H1 (cell line): ENCODE measurements around the gene NUP210L.

Experiments used
- CEBPB ChIP-seq: IDR thresholded peaks from 2 replicates; pipeline ENCODE4 v1.6.1; 2012; ENCODE audit warnings: low read depth, low read length
- CREB1 ChIP-seq: IDR thresholded peaks from 2 replicates; pipeline ENCODE4 v1.6.1; 2012; ENCODE audit warnings: inconsistent platforms
- CTCF ChIP-seq, 3 experiments: IDR thresholded peaks; 1 replicate in 2 of 3; 2 replicates in 1 of 3; pipeline versions ENCODE4 v1.5.1 to v1.6.1; 2011; ENCODE audit warnings: low read length in 3 of 3, mild to moderate bottlenecking in 3 of 3, inconsistent platforms in 2 of 3, low read depth in 1 of 3, moderate library complexity in 1 of 3; ENCODE audit not compliant: insufficient read depth in 1 of 3; ENCODE audit errors: control extremely low read depth in 1 of 3
- POLR2AphosphoS5 ChIP-seq: IDR thresholded peaks from 2 replicates; pipeline ENCODE4 v1.6.1; 2011; ENCODE audit warnings: low read depth, low read length
- RAD21 ChIP-seq, 2 experiments: IDR thresholded peaks in 1 of 2; conservative IDR thresholded peaks in 1 of 2; 2 replicates each; pipeline ENCODE4 v1.6.1; 2011; ENCODE audit warnings: low read depth in 2 of 2, low read length in 2 of 2, improper control_type of control experiment in 1 of 2, inconsistent platforms in 1 of 2, mild to moderate bottlenecking in 1 of 2, moderate library complexity in 1 of 2
- RNF2 ChIP-seq: fragments of 200-900, 300-1000 bp; sonication (generic); IDR thresholded peaks from 2 replicates; pipeline ENCODE4 v1.7.1; 2016; ENCODE audit warnings: borderline replicate concordance, low read depth, mild to moderate bottlenecking, antibody characterized with exemption, low read length; ENCODE audit not compliant: poor library complexity, severe bottlenecking; ENCODE audit errors: missing control alignments
- SP2 ChIP-seq: IDR thresholded peaks from 2 replicates; pipeline ENCODE4 v1.6.1; 2012; ENCODE audit warnings: mild to moderate bottlenecking, low read length, inconsistent platforms
- TAF1 ChIP-seq: IDR thresholded peaks from 2 replicates; pipeline ENCODE4 v1.6.1; 2011; ENCODE audit warnings: mild to moderate bottlenecking, low read depth, low read length
- USF2 ChIP-seq: IDR thresholded peaks from 2 replicates; pipeline ENCODE4 v1.6.1; 2011; ENCODE audit warnings: low read length, improper control_type of control experiment
- YY1 ChIP-seq: IDR thresholded peaks from 2 replicates; pipeline ENCODE4 v1.6.1; 2011; ENCODE audit warnings: low read depth, mild to moderate bottlenecking, low read length

- no peak for TF ChIP-seq CREB1
- no peak for TF ChIP-seq SP2
- TF ChIP-seq RNF2 = no peak
- no peak for TF ChIP-seq TAF1
- TF ChIP-seq POLR2AphosphoS5 = no peak
- TF ChIP-seq RAD21 (IDR thresholded peaks at IDR 0.05 in 1 of 2, conservative IDR thresholded peaks at IDR 0.05 in 1 of 2; ENCODE audit: low read depth in 2 of 2, low read length in 2 of 2) = no peak
- TF ChIP-seq CEBPB = no peak
- no peak for TF ChIP-seq CTCF (IDR thresholded peaks at IDR 0.05; ENCODE audit: control extremely low read depth in 1 of 3, insufficient read depth in 1 of 3, low read depth in 1 of 3, low read length in 3 of 3)
- no peak for TF ChIP-seq USF2
- TF ChIP-seq YY1 = no peak
Measured at GRCh38 chr1:153984123-153984894, 170.6 kb downstream of the NUP210L start.
